CD4-positive, alpha-beta T cell treated with Interleukin-17A for 4 hours (primary cell): ENCODE data around the gene SUCLA2.
"Not testable (repeated sequence)": the region's sequence is repeated elsewhere in the genome, so short reads cannot be mapped to it uniquely, and the experiment has no call there.

Experiments used
- DNase-seq: peaks from one replicate; pipeline ENCODE4 v3.0.0-alpha.2; 2020; ENCODE audit warnings: mixed read lengths

Gene SUCLA2

GRCh38 chr13:48001114-48001881 is at the start of gene SUCLA2:
Gene SUCLA2 (minus strand): TSS chr13:48001273. CDS start chr13:48001269, 4 bp downstream.
- peak; percentile 94 for DNase-seq

DNA sequence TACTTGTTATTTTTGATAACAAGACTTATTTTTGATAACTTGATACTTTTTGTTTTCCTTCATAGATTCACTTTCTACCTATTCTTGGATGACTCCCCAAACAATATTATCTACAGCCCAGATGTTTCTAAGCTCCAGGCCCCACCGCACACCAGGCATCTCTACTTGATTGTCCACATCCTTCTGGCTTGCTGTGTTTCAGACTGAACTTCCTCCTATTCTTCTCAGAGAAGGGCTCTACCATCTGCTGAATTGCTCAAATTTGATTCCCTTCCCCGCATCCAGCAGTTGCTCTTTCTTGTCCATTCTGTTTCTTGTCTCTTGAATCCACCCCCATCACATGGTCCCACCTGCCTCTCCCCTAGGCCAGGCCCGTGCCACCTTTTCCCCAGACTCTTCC is 49.5 kb upstream of the SUCLA2 start:
- no peak for DNase-seq

DNA sequence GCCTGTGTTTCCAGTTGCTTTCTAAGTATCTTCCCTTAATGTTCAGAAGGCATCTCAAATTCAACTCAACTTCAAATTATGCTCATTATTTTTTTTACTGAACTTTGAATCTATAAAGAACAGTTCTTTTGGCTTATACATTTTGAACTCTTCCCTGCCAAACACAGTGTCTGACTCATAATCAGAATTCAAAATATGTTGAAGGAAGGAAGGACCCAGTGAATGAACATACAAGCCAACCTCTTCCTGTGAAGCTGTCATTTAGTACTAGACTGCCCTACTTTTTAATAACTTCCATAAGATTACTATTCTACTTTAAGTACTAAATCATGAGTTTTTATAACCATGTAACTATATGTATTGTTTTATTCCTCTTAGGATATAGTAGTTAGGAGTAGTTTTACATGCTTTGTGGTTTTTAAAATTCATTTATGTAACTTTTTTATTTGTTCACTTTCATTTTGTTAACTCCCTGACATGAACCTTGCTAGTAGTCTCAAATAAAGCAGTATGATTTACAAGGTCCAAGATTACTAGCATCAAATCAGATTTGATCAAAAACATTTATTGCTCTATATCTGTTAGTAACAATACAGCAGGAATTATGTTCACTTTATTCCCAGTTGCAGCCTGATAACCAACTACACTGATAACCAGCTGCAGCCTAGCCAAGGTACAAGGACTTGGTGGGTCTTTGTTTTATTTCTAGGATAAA is 42.9 kb upstream of the SUCLA2 start:
- no peak for DNase-seq

DNA sequence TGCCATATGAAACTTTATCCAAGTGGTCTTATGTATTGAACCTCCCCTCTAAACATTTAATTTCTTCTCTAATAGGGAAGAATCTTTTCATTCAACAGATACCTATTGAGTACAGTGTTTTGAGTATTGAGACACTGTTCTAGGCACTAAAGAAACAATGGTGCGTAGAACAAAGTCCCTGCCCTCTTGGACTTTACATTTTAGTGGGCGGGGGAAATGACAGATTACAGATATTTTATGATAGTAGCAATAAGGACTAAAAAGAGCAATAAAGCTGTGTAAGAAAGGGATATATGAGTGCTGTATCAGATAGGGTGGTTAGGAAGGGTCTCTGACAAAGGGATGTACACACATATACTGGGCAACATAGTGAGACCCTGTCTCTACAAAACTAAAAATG is 41.8 kb upstream of the SUCLA2 start:
- DNase-seq: no peak

- DNase-seq: no peak
These were observed 39.8 kb upstream of the SUCLA2 start for GRCh38 chr13:48040896-48041295.

GRCh38 chr13:48040049-48040448 is 39.0 kb upstream of the SUCLA2 start:
- no peak for DNase-seq

- DNase-seq: no peak
These were observed 37.7 kb upstream of the SUCLA2 start for GRCh38 chr13:48038761-48039160.

DNA sequence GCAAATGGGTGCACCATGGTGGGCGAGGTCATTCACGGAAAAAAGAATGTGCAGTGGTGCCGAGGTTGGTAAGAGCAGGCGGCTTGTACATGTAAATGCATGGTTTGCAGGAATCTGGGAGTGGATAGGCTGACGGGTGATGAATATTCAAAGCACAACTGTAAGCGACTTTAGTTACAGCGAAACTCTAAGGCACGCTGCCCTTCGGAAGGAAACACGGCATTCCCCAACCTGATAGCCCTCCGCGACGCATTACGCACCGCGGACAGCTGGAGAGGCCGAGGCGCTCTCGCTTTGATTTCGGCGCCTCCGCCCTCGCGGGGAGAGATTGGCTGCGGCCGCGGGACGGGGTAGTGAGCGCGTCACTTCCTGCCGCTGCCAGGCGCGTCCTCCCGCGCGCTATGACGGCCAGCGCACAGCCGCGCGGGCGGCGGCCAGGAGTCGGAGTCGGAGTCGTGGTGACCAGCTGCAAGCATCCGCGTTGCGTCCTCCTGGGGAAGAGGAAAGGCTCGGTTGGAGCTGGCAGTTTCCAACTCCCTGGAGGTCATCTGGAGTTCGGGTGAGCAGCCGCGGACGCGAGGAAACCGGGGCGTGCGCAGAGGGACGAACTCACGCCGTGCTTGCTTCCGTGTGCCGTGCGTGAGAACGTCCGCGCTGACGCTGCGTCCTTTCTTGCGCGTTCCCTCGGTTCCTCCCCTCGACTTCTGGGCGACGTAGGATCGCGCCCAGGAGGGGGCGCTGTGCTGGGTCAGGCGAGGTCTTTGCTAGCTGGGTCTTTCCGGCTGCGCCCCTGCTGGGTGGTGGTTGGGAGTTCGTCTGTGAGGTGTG is 36.5 kb upstream of the SUCLA2 start, which contains the start of gene NUDT15:
NUDT15 (plus strand) TSS at position 381 of the 828 bp plus-strand sequence; CDS start at position 402, 21 bp downstream.
- DNase-seq: peak; percentile 97

GRCh38 chr13:48029859-48030258 is 28.8 kb upstream of the SUCLA2 start:
- no peak for DNase-seq

DNA sequence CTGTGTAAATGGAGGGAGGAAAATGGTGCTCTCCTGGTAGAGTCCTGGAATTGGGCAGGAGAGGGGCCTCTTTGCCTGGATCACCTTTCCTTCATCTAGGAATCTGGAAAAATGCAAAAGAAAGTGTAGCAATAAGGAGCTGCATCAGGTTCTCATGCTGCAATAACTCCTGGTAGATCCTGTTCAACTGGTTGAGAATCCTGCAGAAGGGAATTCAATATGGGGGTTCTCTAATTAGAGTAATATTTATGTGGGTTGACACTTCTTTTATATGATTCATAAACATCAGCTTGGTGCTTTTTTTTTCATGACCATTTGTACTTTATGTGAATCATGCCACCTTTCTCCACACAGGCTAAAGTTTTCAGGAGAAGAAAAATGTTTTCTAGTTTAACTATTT is 27.0 kb upstream of the SUCLA2 start:
- DNase-seq: no peak

- no peak for DNase-seq
These were observed 18.7 kb upstream of the SUCLA2 start for GRCh38 chr13:48019796-48020195.

- no peak for DNase-seq
These were observed 17.6 kb upstream of the SUCLA2 start for GRCh38 chr13:48018637-48019036.

DNA sequence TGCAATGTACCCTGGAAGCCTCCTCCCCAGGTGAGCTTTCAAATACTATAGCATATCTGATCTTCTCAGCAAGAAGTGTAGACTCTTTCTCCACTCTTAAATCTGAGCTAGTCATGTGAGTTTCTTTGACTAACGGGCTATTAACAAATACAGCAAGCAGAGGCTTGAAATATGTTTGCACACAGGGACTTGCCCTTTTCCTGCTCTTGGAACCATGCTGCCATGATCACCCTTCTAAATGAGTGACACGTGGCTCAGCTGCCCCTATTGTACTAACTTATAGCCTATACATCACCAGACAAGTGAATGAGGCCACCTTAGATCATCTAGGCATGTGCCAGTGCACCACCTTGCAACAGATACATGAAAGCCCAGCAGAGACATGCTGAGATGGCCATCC is 13.3 kb upstream of the SUCLA2 start:
- no peak for DNase-seq

GRCh38 chr13:48012668-48013067 is 11.6 kb upstream of the SUCLA2 start:
- DNase-seq: no peak

GRCh38 chr13:48010698-48011097 is 9.6 kb upstream of the SUCLA2 start:
- no peak for DNase-seq

- no peak for DNase-seq
These were observed 8.2 kb upstream of the SUCLA2 start for GRCh38 chr13:48009284-48009683.

DNA sequence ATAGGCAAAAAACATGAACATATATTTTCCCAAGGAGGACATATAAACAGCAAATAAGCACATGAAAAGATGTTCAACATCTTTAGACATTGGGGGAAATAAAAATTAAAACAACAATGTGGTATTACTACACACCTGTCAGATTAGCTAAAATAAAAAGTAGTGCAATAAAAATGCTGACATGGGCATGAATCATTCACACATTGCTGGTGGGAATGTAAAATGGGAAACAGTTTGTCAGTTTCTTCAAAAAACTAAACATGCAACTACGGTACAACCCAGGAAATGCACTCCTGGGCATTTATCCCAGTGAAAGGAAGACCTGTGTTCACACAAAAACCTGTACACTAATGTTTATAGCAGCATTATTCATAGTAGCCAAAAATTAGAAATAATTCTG is 5.3 kb upstream of the SUCLA2 start:
- no peak for DNase-seq

DNA sequence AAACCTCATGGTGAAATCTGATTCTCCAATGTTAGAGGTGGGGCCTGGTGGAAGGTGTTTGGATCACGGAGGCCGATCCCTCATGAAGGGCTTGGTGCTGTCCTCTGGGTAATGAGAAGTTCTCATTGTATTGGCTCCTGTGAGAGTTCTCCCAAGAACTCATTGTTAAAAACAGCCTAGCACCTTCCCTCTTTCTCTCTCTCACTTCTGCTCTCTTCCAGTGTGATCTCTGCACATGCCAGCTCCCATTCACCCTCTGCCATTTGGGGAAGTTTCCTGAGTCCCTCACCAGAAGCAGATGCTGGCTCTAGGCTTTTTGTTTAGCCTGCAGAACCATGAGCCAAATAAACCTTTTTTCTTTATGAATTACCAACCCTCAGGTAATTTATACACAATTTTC is 3.1 kb upstream of the SUCLA2 start:
- DNase-seq: no peak

DNA sequence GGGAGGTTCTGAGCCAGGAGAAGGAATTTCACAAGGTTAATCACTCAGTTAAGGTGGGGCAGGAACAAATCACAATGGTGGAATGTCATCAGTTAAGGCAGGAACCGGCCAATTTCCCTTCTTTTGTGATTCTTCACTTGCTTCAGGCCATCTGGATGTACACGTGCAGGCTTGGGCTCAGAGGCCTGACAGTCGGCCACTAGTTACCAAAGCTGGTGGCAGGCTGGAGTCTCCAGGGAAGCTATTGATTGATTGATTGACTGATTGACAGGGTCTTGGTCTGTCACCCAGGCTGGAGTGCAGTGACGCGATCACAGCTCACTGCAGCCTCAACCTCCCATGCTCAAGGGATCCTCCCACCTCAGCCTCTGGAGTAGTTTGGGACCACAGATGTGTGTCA is 926 bp upstream of the SUCLA2 start:
- not testable (repeated sequence) for DNase-seq

- no peak for DNase-seq
These were observed 437 bp downstream of the SUCLA2 start for GRCh38 chr13:48000559-48001113.

DNA sequence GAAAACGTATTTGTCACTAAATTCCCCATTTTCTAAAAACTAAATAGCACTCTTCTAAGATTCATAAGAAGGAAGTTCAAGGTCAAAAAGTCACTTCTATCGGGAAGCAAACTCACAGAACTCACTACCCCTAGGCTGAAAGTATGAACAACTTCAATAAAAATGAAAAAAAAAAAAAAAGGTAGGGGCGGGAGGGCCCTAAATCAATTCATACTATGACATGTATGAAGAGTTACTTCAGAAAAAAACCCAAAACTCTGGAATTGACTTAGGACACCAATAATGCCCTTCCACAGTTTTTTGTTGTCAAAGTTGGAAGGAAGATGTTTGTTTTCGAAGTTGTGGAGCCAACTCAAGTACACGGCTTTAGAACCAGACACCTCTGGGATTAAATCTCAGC is 1.1 kb downstream of the SUCLA2 start:
- no peak for DNase-seq

GRCh38 chr13:47997384-47997783 is 3.7 kb downstream of the SUCLA2 start:
- DNase-seq: no peak

GRCh38 chr13:47991859-47992258 is 9.2 kb downstream of the SUCLA2 start:
- no peak for DNase-seq
